Measurements from ENCODE around the gene DYNLL2.

GRCh38 chr17:58083491-58084316 is 485 bp downstream of the DYNLL2 start:
- TF ChIP-seq FOSL2 (IDR thresholded peaks at IDR 0.05; ENCODE audit: borderline replicate concordance, low read depth) (no peak), NRF1 (IDR thresholded peaks at IDR 0.05; ENCODE audit: low read depth, low read length) (no peak), CTCF (IDR thresholded peaks at IDR 0.05) (no peak), TEAD4 (IDR thresholded peaks at IDR 0.05; ENCODE audit: borderline replicate concordance, insufficient read depth) (no peak), NFIC (IDR thresholded peaks at IDR 0.05; ENCODE audit: borderline replicate concordance) (no peak), RAD21 (IDR thresholded peaks at IDR 0.05; ENCODE audit: low read length) (no peak), REST (IDR thresholded peaks at IDR 0.05; ENCODE audit: low read depth, low read length) (no peak), POLR2AphosphoS5 (IDR thresholded peaks at IDR 0.05; ENCODE audit: low read depth, low read length) (no peak; the same call in 1 of the 2 replicates), TAF1 (IDR thresholded peaks at IDR 0.05; ENCODE audit: borderline replicate concordance, low read depth, low read length) (peak; percentile 23; the same call in 1 of the 2 replicates), JUND (IDR thresholded peaks at IDR 0.05) (no peak), CHD2 (IDR thresholded peaks at IDR 0.05; ENCODE audit: low read length, partially characterized antibody) (peak; percentile 40)
- TF ChIP-seq, protein P1, sequence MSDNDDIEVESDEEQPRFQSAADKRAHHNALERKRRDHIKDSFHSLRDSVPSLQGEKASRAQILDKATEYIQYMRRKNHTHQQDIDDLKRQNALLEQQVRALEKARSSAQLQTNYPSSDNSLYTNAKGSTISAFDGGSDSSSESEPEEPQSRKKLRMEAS (IDR thresholded peaks at IDR 0.05; ENCODE audit: low read depth), result 0 out of 2 replicates have a peak, but pooled peaks have one; percentile 5

Measured in SK-N-SH (cell line).